Measurements from ENCODE around the gene ERRFI1. TPM values are rescaled to one million over a fixed set of nuclear protein-coding genes. Genes with fewer than 3 reads are reported as not detected.

ERRFI1 gene
- total RNA-seq, 1 donor from 2014 or later, result 120 TPM

DNA sequence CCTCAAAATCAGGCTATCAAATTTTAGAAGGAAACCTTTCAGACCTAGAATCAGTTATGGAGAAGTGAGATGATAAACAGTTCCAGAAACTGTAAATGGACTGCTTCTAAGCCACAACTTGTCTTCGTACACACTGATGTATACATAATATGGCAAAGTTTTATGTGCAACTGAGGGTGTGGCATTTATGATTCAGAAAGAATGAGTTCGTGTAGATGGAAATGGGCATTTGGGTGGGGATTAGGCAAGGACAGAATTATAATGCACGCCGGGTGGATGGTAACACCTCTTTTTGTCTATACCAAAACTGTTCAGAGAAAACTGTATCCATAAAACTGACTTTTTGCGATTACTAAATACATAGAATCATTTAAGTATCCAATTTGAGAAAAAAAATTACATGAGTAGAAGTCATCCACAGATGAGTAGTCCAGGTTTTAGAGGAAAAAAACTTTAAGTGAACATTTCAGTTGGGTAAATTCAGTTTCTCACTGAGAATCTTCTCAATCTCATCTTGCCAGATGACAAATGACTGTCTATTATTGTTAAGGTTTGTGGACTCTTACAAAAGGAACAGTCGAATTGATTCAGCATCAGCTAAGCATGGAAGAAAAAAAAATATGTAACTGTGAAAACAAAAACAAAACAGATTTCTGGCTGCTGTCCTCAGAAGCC lies 22.5 kb downstream of the ERRFI1 start:
- no peak for DNase-seq (ENCODE audit: low read depth)
- no peak overlapping the region for H3K4me3 ChIP-seq (ENCODE audit: low read depth, low read length)
- TF ChIP-seq, protein P1, sequence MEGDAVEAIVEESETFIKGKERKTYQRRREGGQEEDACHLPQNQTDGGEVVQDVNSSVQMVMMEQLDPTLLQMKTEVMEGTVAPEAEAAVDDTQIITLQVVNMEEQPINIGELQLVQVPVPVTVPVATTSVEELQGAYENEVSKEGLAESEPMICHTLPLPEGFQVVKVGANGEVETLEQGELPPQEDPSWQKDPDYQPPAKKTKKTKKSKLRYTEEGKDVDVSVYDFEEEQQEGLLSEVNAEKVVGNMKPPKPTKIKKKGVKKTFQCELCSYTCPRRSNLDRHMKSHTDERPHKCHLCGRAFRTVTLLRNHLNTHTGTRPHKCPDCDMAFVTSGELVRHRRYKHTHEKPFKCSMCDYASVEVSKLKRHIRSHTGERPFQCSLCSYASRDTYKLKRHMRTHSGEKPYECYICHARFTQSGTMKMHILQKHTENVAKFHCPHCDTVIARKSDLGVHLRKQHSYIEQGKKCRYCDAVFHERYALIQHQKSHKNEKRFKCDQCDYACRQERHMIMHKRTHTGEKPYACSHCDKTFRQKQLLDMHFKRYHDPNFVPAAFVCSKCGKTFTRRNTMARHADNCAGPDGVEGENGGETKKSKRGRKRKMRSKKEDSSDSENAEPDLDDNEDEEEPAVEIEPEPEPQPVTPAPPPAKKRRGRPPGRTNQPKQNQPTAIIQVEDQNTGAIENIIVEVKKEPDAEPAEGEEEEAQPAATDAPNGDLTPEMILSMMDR (conservative IDR thresholded peaks at IDR 0.05; ENCODE audit: low read depth, low read length), result no peak

DNA sequence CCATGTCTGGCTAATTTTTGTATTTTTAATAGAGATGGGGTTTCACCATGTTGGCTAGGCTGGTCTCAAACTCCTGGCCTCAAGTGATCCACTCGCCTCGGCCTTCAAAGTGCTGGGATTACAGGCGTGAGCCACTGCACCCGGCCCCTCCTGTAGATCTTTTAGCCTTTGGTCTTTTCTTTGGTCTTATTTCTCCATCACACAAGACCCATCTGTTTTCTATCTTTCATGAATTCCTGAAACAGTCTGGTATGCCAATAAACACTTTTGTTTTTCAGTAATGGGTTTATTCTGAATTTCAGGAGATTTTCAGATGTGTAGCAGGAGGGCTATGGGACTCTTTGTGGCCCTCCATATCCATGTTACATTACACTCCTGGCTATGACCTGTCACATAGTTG lies 23.2 kb downstream of the ERRFI1 start:
- H3K4me3 ChIP-seq (ENCODE audit: low read depth, low read length), result no peak overlapping the region
- TF ChIP-seq, protein P1 (conservative IDR thresholded peaks at IDR 0.05; ENCODE audit: low read depth, low read length), result no peak
- DNase-seq (ENCODE audit: low read depth), result no peak

DNA sequence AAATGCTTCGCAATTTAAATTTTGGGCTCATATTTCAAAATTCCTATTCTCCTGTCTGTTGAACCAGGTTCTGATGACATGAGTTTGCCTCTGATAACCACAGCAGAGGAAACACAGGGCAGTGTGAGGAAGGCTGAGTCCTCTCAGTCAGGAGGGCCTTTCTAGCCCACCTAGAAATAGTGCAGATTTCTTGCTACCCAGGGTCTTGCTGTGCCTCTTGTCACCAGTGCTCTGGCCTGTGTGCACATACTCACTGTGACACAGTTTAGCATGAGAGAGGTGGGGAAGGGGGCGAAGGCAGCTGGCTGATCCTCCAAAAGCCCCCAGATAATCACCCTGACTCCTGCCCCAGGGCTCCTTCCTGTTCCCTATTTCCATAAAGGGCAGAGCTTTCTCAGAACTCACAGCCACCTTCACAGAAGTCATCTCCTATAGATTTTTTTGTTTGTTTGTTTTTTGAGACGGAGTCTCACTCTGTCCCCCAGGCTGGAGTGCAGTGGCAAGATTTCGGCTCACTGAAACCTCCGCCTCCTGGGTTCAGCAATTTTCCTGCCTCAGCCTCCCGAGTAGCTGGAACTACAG lies 23.7 kb downstream of the ERRFI1 start:
- TF ChIP-seq, protein P1 (conservative IDR thresholded peaks at IDR 0.05; ENCODE audit: low read depth, low read length), result no peak
- H3K4me3 ChIP-seq (ENCODE audit: low read depth, low read length), result no peak overlapping the region
- DNase-seq (ENCODE audit: low read depth), result no peak

DNA sequence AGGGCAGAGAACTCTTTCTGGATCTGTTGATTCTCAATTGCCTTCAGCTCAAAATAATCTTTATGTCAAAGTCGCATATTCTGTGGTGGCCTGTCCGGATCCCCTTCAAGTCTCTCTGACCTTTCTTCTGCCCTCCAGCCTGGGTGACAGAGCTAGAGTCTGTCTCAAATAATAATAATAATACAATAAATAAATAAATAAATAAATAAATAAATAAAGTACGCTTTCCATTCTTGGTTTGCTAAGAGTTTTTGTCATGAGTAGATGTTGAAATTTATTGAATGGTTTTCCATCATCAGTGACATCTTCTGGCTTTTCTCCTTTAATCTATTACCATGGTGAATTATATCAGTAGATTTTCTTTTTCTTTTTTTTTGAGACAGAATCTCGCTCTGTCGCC lies 30.7 kb downstream of the ERRFI1 start:
- TF ChIP-seq, protein P1 (conservative IDR thresholded peaks at IDR 0.05; ENCODE audit: low read depth, low read length), result no peak
- no peak for DNase-seq (ENCODE audit: low read depth)
- H3K4me3 ChIP-seq (ENCODE audit: low read depth, low read length), result no peak overlapping the region

DNA sequence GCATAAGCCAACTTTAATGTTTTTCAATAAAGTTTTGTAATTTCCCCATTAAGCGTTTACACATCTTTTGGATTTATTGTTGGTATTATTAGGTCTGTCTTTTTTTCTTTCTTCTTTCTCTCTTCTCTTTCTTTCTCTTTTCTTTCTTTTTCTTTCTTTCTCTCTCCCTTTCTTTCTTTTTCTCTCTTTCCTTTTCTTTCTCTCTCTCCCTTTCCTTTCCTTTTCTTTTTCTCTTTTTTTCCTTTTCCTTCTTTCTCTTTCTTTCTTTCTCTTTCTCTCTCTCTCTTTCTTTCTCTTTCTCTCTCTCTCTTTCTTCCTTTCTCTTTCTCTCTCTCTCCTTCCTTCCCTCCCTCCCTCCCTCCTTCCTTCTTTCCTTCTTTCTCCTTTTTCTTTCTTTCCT lies 31.3 kb downstream of the ERRFI1 start:
- TF ChIP-seq, protein P1 (conservative IDR thresholded peaks at IDR 0.05; ENCODE audit: low read depth, low read length), result no peak
- no peak for DNase-seq (ENCODE audit: low read depth)
- no peak overlapping the region for H3K4me3 ChIP-seq (ENCODE audit: low read depth, low read length)

DNA sequence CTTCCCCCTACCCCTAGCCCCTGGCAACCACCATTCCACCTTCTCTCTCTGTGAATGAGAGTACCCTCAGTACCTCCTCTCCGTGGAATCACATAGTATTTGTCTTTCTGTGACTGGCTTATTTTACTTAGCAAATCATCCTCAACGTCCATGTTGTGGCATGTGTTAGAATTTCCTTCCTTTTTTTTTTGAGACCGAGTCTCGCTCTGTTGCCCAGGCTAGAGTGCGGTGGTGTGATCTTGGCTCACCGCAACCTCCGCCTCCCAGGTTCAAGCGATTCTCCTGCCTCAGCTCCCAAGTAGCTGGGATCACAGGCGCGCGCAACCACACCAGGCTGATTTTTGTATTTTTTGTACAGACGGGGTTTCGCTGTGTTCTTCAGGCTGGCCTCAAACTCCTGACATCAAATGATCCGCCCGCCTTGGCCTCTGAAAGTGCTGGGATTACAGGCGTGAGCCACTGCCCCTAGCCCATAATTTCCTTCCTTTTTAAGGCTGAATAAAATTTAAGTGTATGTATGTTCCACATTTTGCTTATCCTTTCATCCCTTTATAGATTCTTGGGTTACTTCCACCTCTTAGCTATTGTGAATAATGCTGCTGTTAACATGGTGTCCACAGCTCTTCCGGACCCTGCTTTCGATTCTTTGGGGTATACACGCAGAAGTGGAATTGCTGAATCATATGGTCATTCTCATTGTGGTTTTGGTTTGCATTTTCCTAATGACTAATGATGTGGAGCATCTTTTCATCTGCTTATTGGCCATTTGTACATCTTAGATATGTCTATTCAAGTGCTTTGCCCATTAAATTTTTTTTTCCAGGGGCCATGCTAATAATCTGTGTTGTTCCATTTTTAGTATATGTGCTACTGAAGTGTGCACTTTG lies 32.3 kb downstream of the ERRFI1 start:
- H3K4me3 ChIP-seq (ENCODE audit: low read depth, low read length), result no peak overlapping the region
- TF ChIP-seq, protein P1 (conservative IDR thresholded peaks at IDR 0.05; ENCODE audit: low read depth, low read length), result no peak
- no peak for DNase-seq (ENCODE audit: low read depth)
